DOHH2 (cell line): ENCODE data around the gene REEP2.
A peak's percentile ranks its signal among the peaks of the same experiment; 100 is the strongest.

Experiments used
- H3F3A ChIP-seq: fragments of 200-600 bp; sonication (generic), shearing (Covaris generic); 2 replicates; pipeline ENCODE4 v1.6.0; 2016; ENCODE audit warnings: antibody characterized with exemption, mild to moderate bottlenecking; ENCODE audit not compliant: control insufficient read depth, insufficient read depth
- H3K27ac ChIP-seq: fragments of 200-600 bp; sonication (generic); 2 replicates; pipeline ENCODE4 v1.5.1; 2014; ENCODE audit warnings: low read depth, mild to moderate bottlenecking, low read length, moderate library complexity
- H3K27me3 ChIP-seq: fragments of 200-600 bp; sonication (generic); 2 replicates; pipeline ENCODE4 v1.6.1; 2014; ENCODE audit warnings: mild to moderate bottlenecking, low read length, mixed read lengths; ENCODE audit not compliant: control insufficient read depth
- H3K36me3 ChIP-seq: fragments of 200-600 bp; sonication (generic); 2 replicates; pipeline ENCODE4 v1.6.1; 2014; ENCODE audit warnings: mild to moderate bottlenecking, low read length, moderate library complexity, mixed read lengths; ENCODE audit not compliant: control insufficient read depth
- H3K4me1 ChIP-seq: fragments of 200-600 bp; sonication (generic); 2 replicates; pipeline ENCODE4 v1.6.1; 2014; ENCODE audit warnings: mild to moderate bottlenecking, low read length, mixed read lengths; ENCODE audit not compliant: control insufficient read depth
- H3K4me2 ChIP-seq: fragments of 200-600 bp; sonication (generic); 2 replicates; pipeline ENCODE4 v1.6.0; 2014; ENCODE audit warnings: mild to moderate bottlenecking, low read length, moderate library complexity
- H3K4me3 ChIP-seq: fragments of 200-600 bp; sonication (generic); 2 replicates; pipeline ENCODE4 v1.5.1; 2014; ENCODE audit warnings: mild to moderate bottlenecking, low read length, mixed read lengths
- H3K79me2 ChIP-seq: fragments of 200-600 bp; sonication (generic); 2 replicates; pipeline ENCODE4 v1.6.1; 2014; ENCODE audit warnings: mild to moderate bottlenecking, low read length, mixed read lengths; ENCODE audit not compliant: control insufficient read depth
- H3K9me2 ChIP-seq: fragments of 200-600 bp; sonication (generic); replicated peaks from 2 replicates; pipeline ENCODE4 v1.6.1; 2014; ENCODE audit warnings: mild to moderate bottlenecking, low read length, mixed read lengths; ENCODE audit not compliant: control insufficient read depth
- H3K9me3 ChIP-seq: fragments of 200-600 bp; sonication (generic); 2 replicates; pipeline ENCODE4 v1.6.1; 2014; ENCODE audit warnings: antibody characterized with exemption, low read length, mixed read lengths; ENCODE audit not compliant: control insufficient read depth, insufficient read depth
- H4K20me1 ChIP-seq: fragments of 200-600 bp; sonication (generic); 2 replicates; pipeline ENCODE4 v1.6.0; 2014; ENCODE audit warnings: low read depth, mild to moderate bottlenecking, antibody characterized with exemption, low read length, moderate library complexity; ENCODE audit not compliant: control insufficient read depth, insufficient read depth
- EZH2phosphoT487 ChIP-seq: fragments of 200-600 bp; sonication (generic); IDR thresholded peaks from 2 replicates; pipeline ENCODE4 v1.6.1; 2017; ENCODE audit warnings: borderline replicate concordance, mild to moderate bottlenecking, antibody characterized with exemption, low read length, moderate library complexity, mixed read lengths
- TF ChIP-seq, protein P1 (sequence below): fragments of 200-600 bp; sonication (generic); IDR thresholded peaks from one replicate; pipeline ENCODE4 v1.5.1; 2014; ENCODE audit warnings: antibody characterized with exemption, mild to moderate bottlenecking, low read depth, low read length; ENCODE audit not compliant: poor library complexity, severe bottlenecking

REEP2 gene

DNA sequence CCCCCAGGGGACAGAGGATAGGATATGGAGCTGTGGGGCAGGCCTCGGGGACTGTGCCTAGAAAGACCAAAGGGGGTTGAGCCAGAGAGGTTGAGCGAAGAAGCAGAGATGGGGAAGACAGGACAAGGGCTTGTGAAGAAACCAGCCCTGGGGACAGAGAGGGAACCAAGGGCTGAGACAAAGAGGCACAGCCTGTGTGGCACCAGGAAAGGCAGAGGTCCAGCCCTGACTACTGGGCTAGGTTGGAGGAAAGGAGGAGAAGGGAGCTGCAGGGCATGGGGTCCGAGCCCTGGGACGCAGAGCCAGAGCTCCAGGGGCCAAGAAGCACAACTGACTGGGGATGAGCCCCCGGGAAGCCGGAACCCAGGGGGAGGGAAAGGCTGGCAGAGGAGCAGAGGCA, 9.2 kb downstream of the REEP2 start:
- H3K27ac ChIP-seq = no peak overlapping the region
- no peaks in the 10 kb centered on the region for H3K9me2 ChIP-seq
- no peaks in the 10 kb centered on the region for H3K9me3 ChIP-seq
- TF ChIP-seq, protein P1, sequence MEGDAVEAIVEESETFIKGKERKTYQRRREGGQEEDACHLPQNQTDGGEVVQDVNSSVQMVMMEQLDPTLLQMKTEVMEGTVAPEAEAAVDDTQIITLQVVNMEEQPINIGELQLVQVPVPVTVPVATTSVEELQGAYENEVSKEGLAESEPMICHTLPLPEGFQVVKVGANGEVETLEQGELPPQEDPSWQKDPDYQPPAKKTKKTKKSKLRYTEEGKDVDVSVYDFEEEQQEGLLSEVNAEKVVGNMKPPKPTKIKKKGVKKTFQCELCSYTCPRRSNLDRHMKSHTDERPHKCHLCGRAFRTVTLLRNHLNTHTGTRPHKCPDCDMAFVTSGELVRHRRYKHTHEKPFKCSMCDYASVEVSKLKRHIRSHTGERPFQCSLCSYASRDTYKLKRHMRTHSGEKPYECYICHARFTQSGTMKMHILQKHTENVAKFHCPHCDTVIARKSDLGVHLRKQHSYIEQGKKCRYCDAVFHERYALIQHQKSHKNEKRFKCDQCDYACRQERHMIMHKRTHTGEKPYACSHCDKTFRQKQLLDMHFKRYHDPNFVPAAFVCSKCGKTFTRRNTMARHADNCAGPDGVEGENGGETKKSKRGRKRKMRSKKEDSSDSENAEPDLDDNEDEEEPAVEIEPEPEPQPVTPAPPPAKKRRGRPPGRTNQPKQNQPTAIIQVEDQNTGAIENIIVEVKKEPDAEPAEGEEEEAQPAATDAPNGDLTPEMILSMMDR = no peak
- TF ChIP-seq EZH2phosphoT487 = no peak
- H3K4me1 ChIP-seq = peaks cover 2% of the 10 kb centered on the region; the same call in 1 of the 2 replicates
- H3K4me2 ChIP-seq = no peak overlapping the region
- no peaks in the 10 kb centered on the region for H3K27me3 ChIP-seq
- no peaks in the 10 kb centered on the region for H3K36me3 ChIP-seq
- H4K20me1 ChIP-seq = no peaks in the 10 kb centered on the region
- no peaks in the 10 kb centered on the region for H3F3A ChIP-seq
- H3K4me3 ChIP-seq = no peak overlapping the region
- no peaks in the 10 kb centered on the region for H3K79me2 ChIP-seq

DNA sequence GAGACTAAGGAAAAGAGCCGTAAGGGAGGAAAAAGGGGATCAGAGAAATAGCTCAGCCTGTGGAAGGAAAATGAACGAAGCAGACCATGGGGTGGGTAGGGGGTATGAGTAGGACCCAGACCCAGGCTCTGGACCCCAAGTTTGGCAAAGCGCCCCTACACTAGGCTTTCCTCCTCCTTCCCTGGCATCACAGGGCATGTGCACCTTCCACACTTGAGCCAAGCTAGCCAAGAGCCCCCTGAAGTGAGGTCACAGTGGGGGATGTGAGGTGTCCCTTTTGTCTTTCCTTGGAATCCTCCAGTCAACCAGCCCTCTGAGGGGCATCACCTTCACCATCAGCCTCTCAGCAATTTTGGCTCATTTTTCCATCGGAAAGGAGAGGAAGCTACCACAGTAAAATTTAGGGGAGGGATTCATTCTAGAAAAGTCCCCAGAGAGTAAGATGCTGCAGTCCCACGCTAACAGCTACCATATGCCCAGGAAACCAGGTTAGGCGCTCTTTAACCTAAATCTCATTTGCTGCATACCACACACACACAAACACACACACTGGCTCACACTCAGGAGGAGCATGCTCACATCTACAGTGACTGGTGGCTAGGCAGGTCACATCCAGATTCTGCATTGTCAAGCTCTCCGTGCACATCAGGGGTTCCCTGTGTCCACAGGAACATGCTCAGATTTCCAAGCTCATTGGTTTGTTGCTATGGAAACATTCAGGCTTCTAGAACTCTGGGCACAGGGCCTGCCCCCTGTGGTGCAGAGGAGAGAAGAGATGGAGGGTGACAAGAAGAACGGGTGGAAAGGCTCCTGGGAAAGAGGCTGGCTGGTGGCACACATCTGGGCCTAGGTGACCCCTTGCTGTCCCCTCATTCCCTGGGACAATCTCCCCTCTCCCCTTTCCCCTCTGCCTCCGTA, 9.9 kb downstream of the REEP2 start:
- TF ChIP-seq EZH2phosphoT487 = no peak
- TF ChIP-seq, protein P1 = no peak
- Histone ChIP-seq H3K79me2 (no peaks in the 10 kb centered on the region), H3K4me3 (no peak overlapping the region), H3K9me2 (no peaks in the 10 kb centered on the region), H3K9me3 (no peaks in the 10 kb centered on the region), H3F3A (no peaks in the 10 kb centered on the region), H3K27ac (no peak overlapping the region), H4K20me1 (no peaks in the 10 kb centered on the region), H3K4me2 (no peak overlapping the region), H3K4me1 (peaks cover 2% of the 10 kb centered on the region; the same call in 1 of the 2 replicates), H3K36me3 (no peaks in the 10 kb centered on the region), H3K27me3 (no peaks in the 10 kb centered on the region)

DNA sequence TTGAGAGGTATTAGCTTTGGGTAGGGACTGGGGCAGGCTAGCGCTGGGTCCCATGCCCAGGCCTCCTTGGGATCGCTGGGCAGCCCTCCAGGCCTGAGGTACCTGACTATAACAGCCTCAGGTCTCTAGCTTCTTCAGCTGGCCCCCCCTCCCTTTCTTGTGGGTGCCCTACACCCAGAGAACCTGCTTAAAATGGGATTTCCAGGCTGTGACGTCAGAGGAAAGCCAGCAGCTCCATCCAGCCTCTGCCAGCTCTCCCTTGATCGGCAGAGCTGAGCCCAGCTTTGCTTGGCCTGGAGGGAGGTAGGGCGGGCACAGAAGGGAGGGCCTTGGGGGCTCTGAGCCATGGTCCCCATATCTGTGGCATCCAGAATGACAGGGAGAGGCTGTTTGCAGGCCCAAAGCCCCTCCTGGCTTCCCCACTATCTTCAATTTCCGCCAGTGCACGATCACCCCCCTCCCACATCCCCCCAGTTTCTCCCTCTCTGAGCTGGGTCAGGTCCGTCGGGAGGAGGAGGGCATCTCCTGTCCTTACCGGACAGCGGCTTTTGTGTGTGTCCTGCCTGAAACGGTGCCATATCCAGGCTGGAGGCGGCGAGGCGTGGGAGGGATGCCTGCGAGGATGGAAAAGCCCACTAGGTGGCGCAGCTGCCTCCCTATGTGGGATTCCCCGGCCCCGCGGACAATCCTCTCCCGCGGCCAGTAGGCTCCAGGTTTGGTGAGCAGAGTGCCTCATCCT, 10.8 kb downstream of the REEP2 start:
- Histone ChIP-seq H3K27me3 (no peaks in the 10 kb centered on the region), H3K27ac (no peak overlapping the region), H3K4me1 (peaks cover 2% of the 10 kb centered on the region; the same call in 1 of the 2 replicates), H3K79me2 (no peaks in the 10 kb centered on the region), H3K9me2 (no peaks in the 10 kb centered on the region), H3K4me3 (no peak overlapping the region), H3F3A (no peaks in the 10 kb centered on the region), H4K20me1 (no peaks in the 10 kb centered on the region), H3K36me3 (no peaks in the 10 kb centered on the region), H3K4me2 (peak overlapping the region; percentile 20), H3K9me3 (no peaks in the 10 kb centered on the region)
- TF ChIP-seq EZH2phosphoT487 = no peak
- TF ChIP-seq, protein P1 = peak; percentile 98
